Ammon's horn (tissue), 1 donor: ENCODE results near the gene PEAK3.

ENCODE experiments used
- DNase-seq: peaks from one replicate; pipeline ENCODE4 v3.0.0-alpha.2; 2016; ENCODE audit warnings: low spot score

PEAK3 gene

DNA sequence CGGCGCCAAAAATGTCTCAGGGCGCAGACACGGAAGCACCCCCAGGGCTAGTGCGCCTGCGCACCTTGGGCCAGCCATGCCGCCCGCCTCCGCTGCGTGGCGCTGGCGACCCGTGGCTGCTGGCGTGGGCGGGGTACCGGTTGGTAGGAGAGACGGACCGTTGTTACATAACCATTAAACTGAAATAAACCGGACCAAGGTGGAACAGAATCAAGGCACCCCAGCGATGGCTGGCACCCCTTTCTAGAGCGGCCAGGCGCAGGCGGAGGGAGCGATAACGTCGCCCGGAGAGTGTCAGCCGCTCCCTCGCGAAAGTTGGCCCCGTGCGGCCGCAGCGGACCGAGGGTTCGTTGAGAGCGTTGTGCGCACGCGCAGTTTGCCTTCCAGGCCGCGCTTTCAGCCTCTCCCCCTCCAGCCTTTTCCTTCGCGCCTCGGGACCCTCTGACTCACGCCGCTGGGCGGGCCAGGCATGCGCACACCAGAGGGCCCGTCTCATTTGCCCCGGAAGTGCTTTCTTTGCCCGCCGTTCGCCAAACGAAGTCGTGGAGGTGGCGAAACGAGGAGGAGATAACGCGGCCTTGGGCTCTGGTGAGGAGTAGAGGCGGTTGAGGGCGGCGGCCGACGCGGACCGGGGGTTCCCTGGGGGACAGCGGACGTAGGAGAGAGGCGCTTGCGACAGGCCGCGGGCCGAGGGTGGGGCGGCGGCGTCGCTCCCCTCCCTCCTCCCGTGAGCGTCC, 45.5 kb downstream of the PEAK3 start, which contains the start of the genes PLEKHJ1 and SF3A2:
TSS of gene PLEKHJ1 (minus strand) at position 16 of the 737 bp plus-strand sequence. CDS start 81 bp downstream, outside the sequence.
TSS of gene SF3A2 (plus strand) at position 511 of the 737 bp plus-strand sequence. CDS start 6,595 bp downstream, outside the sequence.
- DNase-seq = peak; percentile 97

DNA sequence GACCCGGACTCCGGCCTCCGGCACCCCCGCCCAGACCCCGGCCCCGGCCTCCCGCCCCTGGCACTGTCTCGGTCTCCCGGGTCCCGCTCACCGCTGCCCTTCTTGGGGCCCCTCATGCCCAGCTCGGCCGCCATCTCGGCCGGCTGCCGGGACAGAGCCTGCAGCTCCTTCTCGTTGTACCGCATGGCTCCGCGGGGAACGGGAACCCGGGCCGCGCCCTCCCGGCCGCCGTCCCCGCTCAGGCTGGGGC, 46.0 kb downstream of the PEAK3 start:
- no peak for DNase-seq

- no peak for DNase-seq
Measured at GRCh38 chr19:2235381-2236063, 46.5 kb downstream of the PEAK3 start.

DNA sequence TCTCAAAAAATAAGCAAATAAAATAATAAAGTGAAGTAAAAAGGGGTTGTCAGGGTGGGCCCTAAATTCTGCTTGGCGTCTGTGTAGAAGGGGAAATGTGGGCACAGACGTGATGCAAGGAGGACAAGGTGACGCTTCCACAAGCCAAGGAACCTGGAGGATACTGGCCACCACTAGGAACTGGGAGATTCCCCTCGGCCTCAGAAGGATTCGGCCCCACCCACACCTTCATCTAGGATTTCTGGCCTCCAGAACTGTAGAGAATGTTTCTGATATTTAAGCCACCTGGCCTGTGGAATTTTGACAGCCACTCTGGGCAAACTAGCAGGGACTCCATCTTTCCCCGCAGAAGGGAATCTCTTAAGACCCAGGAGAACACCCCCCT, 47.0 kb downstream of the PEAK3 start:
- no peak for DNase-seq

GRCh38 chr19:2233601-2234280, 48.2 kb downstream of the PEAK3 start:
- DNase-seq = no peak

GRCh38 chr19:2232286-2233151, 49.5 kb downstream of the PEAK3 start:
- no peak for DNase-seq

DNA sequence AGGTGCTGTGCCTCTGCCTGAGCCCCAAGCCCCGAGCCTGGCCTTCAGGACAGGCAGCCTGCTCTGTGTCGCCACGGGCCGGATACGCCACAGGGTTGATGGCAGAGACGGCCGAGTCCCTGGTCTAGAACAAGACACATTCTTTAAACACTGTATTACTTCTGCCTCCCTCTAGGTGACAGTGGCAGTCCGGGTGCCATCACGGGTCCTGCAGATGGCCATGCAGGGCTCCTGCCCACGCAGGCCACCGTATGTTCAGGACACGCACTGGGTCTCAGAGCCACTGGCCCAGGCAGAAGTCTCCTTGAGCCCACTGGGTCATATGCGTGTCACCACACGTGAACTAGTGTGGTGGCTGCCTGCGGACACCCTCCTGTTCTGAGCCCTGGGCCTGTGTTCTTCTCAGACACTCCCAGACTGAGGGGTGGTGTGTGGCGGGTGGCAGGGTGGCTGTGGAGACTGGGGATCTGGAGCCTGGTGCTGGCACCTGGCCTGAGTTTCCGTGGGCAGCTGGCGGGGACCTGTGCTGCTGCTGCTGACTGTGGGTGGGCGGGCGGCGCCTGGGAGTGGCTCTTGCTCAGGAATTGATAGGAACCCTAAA, 50.3 kb downstream of the PEAK3 start:
- no peak for DNase-seq

DNA sequence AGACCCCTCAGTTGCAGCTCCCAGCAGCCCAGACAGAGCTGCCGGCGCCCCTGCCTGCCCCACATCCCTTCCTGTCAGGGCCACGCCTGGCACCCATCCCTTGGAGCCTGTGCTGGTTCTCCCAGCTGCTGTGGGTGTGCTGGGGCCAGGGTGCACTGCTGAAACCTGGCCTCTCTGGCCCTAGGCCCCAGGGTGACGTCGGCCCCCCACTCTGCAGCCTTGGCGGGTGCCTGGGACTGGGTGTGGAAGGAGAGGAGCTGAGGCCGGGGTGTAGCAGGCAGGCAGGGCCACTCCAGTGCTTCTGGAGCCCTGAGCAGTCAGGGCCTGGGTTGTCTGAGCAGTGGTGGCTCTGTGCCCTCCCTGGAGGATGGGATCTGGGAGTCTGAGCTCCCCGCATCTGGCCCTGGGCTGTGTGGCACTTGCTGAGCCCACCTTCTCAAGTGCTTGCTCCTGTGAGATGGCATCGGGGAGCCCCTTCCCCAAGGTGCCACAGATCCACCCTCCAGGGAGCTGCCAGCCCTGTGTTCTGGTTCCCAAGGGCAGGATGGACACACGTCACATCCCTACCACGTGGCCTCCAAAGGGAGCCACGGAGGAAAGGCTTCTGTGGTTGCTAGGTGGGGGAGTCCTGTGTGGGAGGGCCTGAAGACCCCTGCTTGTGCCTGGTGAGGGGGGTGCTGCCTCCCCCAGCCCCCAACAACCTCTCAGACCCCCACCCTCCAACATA, 51.0 kb downstream of the PEAK3 start:
- DNase-seq = no peak

DNA sequence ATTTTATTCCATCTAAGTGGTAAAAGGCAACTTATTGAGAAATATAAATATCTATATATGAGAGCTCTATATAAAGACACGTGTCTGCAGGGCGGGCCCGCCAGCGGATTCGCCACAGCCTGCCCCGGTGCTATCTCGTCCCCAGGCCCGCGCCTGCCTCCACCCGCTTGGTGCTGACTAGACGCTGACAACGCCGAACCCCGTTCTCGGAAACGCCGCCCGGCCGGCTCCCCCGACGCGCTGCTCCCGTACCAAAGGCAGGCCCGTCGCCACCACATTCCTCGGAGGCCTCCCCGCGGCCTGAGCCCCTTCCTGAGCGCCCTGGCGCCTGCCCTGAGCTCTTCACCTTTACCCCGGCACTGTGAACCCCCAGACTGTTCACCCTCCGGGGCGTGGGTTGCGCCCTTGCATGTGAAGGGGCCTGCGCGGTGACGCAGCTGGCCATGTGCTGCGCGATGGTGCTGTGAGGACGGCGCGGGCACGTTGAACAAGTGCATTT, 51.9 kb downstream of the PEAK3 start:
- DNase-seq = no peak

DNA sequence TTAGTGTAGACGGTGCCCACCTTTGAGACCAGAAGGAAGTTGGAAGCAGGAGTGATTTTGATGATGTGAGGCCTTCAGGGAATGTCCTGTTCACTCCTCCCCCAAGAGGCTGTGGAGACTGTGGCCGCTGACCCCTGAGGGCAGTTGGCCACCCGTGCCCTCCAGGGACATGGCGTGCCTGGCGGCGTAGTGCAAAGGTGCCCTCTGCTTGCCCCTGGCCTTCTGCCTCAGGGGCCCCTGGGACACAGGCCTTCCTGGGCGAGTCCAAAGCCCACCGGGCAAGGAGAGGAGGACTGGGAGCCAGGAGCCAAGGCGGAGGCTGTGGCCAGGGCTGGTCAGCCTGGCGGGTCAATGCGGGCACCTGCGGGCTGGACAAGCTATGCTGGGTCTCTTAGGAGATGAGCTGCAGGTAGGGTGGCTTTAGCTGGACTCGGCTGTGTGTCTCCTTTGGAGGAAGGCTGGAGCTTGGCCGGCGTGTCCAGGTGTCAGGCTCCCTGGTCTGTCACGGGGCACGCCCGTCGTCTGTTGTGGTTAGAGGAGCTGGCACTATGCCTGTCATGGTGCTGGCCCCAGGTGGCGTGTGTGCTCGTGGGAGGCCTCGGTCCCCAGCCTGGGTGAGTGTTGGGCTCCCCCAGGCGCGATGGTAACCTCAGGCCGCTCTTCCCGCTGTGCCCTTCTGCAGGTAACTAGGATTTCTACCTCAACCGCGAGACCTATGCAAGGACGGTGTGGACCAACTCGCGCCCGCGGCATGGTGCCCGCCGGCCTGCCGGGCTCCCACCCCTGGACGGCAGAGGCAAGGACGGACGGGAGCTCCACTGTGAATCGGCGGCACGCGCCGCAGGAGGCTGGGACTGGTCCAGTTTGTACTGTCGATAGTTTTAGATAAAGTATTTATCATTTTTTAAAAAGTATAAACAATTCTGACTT, 52.6 kb downstream of the PEAK3 start:
- no peak for DNase-seq

- no peak for DNase-seq
Measured at GRCh38 chr19:2228157-2229030, 53.6 kb downstream of the PEAK3 start.

DNA sequence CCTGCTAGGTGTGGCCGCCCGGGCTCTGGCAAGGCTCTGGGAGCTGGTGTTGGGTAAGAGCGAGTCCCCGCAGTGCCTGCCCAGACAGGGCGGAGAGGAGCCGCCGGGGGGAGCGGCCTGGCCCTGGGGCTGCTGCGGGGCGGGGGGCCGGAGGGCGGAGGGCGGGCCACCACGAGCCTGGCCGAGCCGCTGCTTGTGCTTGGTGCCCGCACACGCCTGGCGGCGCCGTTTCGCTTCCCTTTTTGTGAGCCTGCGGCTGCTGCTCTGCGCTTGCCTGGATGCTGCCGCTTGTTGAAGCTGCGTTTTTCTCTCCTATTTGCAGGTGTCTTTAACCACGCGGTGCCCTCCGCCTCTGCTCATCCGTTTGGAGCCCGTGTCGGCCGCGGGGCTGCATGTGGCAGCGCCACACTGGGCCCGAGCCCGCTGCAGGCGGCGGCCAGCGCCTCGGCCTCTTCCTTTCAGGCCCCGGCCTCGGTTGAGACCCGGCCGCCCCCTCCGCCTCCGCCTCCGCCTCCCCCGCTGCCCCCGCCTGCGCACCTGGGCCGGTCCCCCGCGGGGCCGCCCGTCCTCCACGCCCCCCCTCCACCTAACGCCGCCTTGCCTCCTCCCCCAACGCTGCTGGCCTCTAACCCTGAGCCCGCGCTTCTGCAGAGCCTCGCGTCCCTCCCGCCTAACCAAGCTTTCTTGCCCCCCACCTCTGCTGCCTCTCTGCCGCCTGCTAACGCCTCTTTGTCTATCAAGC, 54.4 kb downstream of the PEAK3 start:
- DNase-seq = no peak

DNA sequence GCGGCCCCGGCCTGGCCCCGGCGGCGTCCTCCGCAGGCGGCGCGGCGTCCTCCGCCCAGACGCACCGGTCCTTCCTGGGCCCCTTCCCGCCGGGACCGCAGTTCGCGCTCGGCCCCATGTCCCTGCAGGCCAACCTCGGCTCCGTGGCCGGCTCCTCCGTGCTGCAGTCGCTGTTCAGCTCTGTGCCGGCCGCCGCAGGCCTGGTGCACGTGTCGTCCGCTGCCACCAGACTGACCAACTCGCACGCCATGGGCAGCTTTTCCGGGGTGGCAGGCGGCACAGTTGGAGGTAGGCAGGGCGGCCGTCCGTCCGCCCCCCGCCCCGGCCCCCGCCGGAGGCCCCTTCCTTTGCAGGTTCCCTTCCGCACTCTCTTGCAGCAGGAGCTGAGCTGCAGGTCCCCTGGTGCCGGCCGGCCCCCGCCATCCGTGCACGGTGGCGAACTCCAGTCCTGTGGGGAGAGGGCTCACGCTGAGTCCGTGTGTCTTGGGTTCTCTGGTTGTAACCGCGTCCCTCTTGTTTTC, 55.1 kb downstream of the PEAK3 start:
- DNase-seq = no peak

DNA sequence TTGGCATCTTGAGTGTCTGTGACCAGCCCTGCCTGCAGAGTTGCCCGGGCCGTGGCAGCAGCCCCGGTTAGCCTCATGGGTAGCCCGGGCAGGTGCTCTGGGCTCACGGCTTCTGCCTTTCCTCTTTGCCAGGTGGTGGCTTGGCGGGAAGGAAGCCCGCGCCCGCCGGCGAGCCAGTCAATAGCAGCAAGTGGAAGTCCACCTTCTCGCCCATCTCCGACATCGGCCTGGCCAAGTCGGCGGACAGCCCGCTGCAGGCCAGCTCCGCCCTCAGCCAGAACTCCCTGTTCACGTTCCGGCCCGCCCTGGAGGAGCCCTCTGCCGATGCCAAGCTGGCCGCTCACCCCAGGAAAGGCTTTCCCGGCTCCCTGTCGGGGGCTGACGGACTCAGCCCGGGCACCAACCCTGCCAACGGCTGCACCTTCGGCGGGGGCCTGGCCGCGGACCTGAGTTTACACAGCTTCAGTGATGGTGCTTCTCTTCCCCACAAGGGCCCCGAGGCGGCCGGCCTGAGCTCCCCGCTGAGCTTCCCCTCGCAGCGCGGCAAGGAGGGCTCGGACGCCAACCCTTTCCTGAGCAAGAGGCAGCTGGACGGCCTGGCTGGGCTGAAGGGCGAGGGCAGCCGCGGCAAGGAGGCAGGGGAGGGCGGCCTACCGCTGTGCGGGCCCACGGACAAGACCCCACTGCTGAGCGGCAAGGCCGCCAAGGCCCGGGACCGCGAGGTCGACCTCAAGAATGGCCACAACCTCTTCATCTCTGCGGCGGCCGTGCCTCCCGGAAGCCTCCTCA, 55.7 kb downstream of the PEAK3 start:
- DNase-seq = no peak

- no peak for DNase-seq
Measured at GRCh38 chr19:2225415-2226050, 56.4 kb downstream of the PEAK3 start.

DNA sequence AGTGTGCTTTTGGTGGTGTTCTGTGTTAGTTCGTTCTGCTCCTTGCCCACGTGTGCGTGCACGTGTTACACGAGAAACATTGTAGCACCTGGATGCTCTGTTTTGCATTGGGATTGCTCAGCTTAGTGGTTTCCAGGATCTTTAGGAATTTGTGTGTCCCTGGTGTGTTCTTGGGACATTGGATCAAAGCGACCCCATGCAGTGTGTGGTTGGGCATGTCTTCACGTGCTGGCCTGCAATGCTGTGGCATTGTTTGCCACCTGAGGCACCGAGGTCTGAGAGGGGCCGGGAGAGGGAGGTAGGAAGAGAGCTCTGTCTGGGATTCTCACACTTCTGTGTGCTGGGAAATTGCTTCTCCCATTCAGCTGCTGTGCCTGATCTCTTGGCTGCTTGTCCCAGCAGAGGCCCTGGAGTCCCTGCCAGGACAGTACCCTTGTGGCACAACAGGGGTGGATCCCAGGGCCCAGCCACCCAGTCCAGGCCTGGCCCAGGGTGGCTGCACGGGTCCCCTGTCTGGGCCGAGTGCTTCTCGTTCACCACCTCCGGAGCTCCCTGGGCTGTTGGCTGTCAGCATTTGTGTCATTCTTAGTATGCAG, 57.1 kb downstream of the PEAK3 start:
- no peak for DNase-seq
